Liver (tissue), 3 donors: ENCODE data around the gene TSHZ2.

Experiments
- ATF3 ChIP-seq: IDR thresholded peaks from 2 replicates; pipeline ENCODE4 v1.6.1; 2016; ENCODE audit warnings: antibody characterized with exemption
- CTCF ChIP-seq: fragments of 150-350 bp; IDR thresholded peaks from 2 replicates; pipeline ENCODE4 v1.5.1; 2017; ENCODE audit warnings: improper control_type of control experiment, low read depth, low read length; ENCODE audit not compliant: missing input control
- EGR1 ChIP-seq, 2 donors: IDR thresholded peaks; 2 replicates each; pipeline ENCODE4 v1.6.1; 2016 to 2018; ENCODE audit warnings: antibody characterized with exemption in 2 of 2, low read depth in 2 of 2
- HNF4G ChIP-seq: IDR thresholded peaks from 2 replicates; pipeline ENCODE4 v1.6.1; 2016; ENCODE audit warnings: antibody characterized with exemption
- JUND ChIP-seq, 2 donors: IDR thresholded peaks; 2 replicates each; pipeline ENCODE4 v1.6.1; 2016; ENCODE audit warnings: antibody characterized with exemption in 2 of 2
- MAX ChIP-seq: IDR thresholded peaks from 2 replicates; pipeline ENCODE4 v1.6.1; 2016; ENCODE audit warnings: antibody characterized with exemption
- RAD21 ChIP-seq, 2 donors: IDR thresholded peaks; 2 replicates each; pipeline ENCODE4 v1.6.1; 2016; ENCODE audit warnings: antibody characterized with exemption in 2 of 2, mild to moderate bottlenecking in 2 of 2
- TAF1 ChIP-seq: conservative IDR thresholded peaks from 2 replicates; pipeline ENCODE4 v1.6.1; 2016; ENCODE audit warnings: antibody characterized with exemption, mild to moderate bottlenecking
- YY1 ChIP-seq: IDR thresholded peaks from 2 replicates; pipeline ENCODE4 v1.6.1; 2016; ENCODE audit warnings: antibody characterized with exemption, mild to moderate bottlenecking
- ZBTB33 ChIP-seq: IDR thresholded peaks from 2 replicates; pipeline ENCODE4 v1.6.1; 2016; ENCODE audit warnings: antibody characterized with exemption
- donor health status: healthy.
- donor health status: healthy.

GRCh38 chr20:53061192-53062108 is 89.3 kb downstream of the TSHZ2 start:
- no peak for TF ChIP-seq CTCF
- no peak for TF ChIP-seq MAX
- no peak for TF ChIP-seq YY1
- TF ChIP-seq EGR1 (IDR thresholded peaks at IDR 0.05; ENCODE audit: low read depth in 2 of 2), result no peak
- no peak for TF ChIP-seq ATF3
- no peak for TF ChIP-seq TAF1
- no peak for TF ChIP-seq JUND (IDR thresholded peaks at IDR 0.05)
- TF ChIP-seq RAD21 (IDR thresholded peaks at IDR 0.05), result no peak
- TF ChIP-seq HNF4G, result no peak
- TF ChIP-seq ZBTB33, result no peak
